Measurements from ENCODE around the gene RAB11FIP3. TPM values are rescaled to one million over a fixed set of nuclear protein-coding genes. Genes with fewer than 3 reads are reported as not detected.

Gene RAB11FIP3
- total and polyA plus RNA-seq, 2 of the 13 experiments (the other 11 are each of a cell fraction or from before 2014, with no cell fraction given): 34.3 to 57.6 TPM

- no peak for TF ChIP-seq ATF6 (CRISPR knock-in tag; conservative IDR thresholded peaks at IDR 0.05)
- no peak for TF ChIP-seq ZNF414 (CRISPR knock-in tag; IDR thresholded peaks at IDR 0.05)
- TF ChIP-seq HNRNPUL1 (IDR thresholded peaks at IDR 0.05; ENCODE audit: low read depth, low read length): no peak
- TF ChIP-seq DMAP1 (CRISPR knock-in tag; IDR thresholded peaks at IDR 0.05): no peak
- 0 out of 2 replicates have a peak, but pooled peaks have one; percentile 33 for TF ChIP-seq ZNF768 (CRISPR knock-in tag; IDR thresholded peaks at IDR 0.05)
- 0 out of 2 replicates have a peak, but pooled peaks have one; percentile 44 for TF ChIP-seq SALL2 (CRISPR knock-in tag; IDR thresholded peaks at IDR 0.05)
- TF ChIP-seq PATZ1 (CRISPR knock-in tag; IDR thresholded peaks at IDR 0.05): peak; percentile 61
- TF ChIP-seq ZNF350 (CRISPR knock-in tag; IDR thresholded peaks at IDR 0.05; ENCODE audit: borderline replicate concordance, low read depth): peak; percentile 37; the same call in 1 of the 2 replicates
- peak; percentile 40 for TF ChIP-seq ZNF781 (CRISPR knock-in tag; IDR thresholded peaks at IDR 0.05; ENCODE audit: borderline replicate concordance, not compliant biosample characterization)
- no peak for TF ChIP-seq RORA (CRISPR knock-in tag; IDR thresholded peaks at IDR 0.05)
- TF ChIP-seq, protein P1, sequence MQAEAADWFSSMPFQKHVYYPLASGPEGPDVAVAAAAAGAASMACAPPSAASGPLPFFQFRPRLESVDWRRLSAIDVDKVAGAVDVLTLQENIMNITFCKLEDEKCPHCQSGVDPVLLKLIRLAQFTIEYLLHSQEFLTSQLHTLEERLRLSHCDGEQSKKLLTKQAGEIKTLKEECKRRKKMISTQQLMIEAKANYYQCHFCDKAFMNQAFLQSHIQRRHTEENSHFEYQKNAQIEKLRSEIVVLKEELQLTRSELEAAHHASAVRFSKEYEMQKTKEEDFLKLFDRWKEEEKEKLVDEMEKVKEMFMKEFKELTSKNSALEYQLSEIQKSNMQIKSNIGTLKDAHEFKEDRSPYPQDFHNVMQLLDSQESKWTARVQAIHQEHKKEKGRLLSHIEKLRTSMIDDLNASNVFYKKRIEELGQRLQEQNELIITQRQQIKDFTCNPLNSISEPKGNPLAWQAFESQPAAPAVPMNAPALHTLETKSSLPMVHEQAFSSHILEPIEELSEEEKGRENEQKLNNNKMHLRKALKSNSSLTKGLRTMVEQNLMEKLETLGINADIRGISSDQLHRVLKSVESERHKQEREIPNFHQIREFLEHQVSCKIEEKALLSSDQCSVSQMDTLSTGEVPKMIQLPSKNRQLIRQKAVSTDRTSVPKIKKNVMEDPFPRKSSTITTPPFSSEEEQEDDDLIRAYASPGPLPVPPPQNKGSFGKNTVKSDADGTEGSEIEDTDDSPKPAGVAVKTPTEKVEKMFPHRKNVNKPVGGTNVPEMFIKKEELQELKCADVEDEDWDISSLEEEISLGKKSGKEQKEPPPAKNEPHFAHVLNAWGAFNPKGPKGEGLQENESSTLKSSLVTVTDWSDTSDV (CRISPR knock-in tag; IDR thresholded peaks at IDR 0.05): 0 out of 2 replicates have a peak, but pooled peaks have one; percentile 68
- TF ChIP-seq SRY (CRISPR knock-in tag; IDR thresholded peaks at IDR 0.05): 0 out of 2 replicates have a peak, but pooled peaks have one; percentile 24
- TF ChIP-seq SRSF4 (IDR thresholded peaks at IDR 0.05; ENCODE audit: low read depth, low read length, poor library complexity, severe bottlenecking): no peak
- 0 out of 2 replicates have a peak, but pooled peaks have one; percentile 33 for TF ChIP-seq SNAI1 (CRISPR knock-in tag; IDR thresholded peaks at IDR 0.05; ENCODE audit: borderline replicate concordance)
- TF ChIP-seq ELK4 (CRISPR knock-in tag; IDR thresholded peaks at IDR 0.05; ENCODE audit: borderline replicate concordance): no peak
- no peak for TF ChIP-seq HDAC6 (IDR thresholded peaks at IDR 0.05; ENCODE audit: low read depth, low read length)
- no peak for TF ChIP-seq PRPF4 (IDR thresholded peaks at IDR 0.05; ENCODE audit: low read depth, low read length, poor library complexity, severe bottlenecking)
- 0 out of 2 replicates have a peak, but pooled peaks have one; percentile 44 for TF ChIP-seq KDM5B (CRISPR knock-in tag; IDR thresholded peaks at IDR 0.05; ENCODE audit: borderline replicate concordance)
- TF ChIP-seq DR1 (CRISPR knock-in tag; IDR thresholded peaks at IDR 0.05): no peak
Observed at GRCh38 chr16:426115-426905, 861 bp downstream of the RAB11FIP3 start (continued).
